Head of caudate nucleus (tissue), 42 donors: ENCODE data around the gene DCDC2C.

Experiments
- DNase-seq, 42 donors: peaks; one replicate each; pipeline versions ENCODE4 v3.0.0 to v3.0.0-alpha.2; 2020 to 2021; ENCODE audit warnings: mixed read lengths in 7 of 42
- intact Hi-C: fragments of 100-400 bp; cut with DNase I; formaldehyde crosslinking; loops from one replicate; pipeline ENCODE4 v1.15.0; 2022

The DCDC2C gene

DNA sequence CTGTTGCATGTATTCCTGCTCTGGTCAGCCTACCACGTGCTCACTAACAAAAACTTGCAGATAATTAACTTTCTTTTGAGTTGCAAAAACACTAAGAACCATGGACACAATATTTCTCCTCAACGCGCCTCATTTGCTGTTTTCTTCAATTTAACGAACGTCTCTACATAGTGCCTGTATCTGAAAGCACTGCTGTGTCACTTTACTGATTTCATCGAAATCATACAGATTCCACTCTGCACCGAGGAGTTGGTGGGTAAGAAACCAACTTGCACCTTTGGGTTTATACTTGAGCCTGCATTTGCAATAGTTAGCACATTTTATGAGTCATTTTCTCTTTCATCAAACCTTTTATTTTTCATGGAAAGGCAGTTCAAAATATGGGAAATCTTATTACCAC, 145.8 kb downstream of the DCDC2C start:
- no peak for DNase-seq
- intact Hi-C loops = no loop called here

DNA sequence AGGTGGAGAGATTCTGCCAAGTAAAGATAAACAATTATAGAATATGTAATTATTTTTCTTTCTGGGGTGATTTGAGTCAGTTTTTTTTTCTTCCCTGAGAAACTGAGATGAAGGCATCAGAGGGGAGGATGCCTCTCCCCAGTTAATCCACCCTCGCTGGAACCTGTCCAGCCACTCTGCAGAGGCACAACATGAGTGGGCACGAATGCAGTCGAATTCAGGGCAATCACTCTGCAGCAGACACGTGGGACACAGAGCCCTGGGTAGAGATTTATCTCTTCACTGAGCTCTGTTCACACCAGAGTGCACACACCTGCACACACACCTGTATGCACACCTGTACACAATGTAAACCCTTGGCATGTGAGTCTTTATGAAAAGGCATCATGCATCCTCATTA, 154.2 kb downstream of the DCDC2C start:
- intact Hi-C loops = no loop called here

DNA sequence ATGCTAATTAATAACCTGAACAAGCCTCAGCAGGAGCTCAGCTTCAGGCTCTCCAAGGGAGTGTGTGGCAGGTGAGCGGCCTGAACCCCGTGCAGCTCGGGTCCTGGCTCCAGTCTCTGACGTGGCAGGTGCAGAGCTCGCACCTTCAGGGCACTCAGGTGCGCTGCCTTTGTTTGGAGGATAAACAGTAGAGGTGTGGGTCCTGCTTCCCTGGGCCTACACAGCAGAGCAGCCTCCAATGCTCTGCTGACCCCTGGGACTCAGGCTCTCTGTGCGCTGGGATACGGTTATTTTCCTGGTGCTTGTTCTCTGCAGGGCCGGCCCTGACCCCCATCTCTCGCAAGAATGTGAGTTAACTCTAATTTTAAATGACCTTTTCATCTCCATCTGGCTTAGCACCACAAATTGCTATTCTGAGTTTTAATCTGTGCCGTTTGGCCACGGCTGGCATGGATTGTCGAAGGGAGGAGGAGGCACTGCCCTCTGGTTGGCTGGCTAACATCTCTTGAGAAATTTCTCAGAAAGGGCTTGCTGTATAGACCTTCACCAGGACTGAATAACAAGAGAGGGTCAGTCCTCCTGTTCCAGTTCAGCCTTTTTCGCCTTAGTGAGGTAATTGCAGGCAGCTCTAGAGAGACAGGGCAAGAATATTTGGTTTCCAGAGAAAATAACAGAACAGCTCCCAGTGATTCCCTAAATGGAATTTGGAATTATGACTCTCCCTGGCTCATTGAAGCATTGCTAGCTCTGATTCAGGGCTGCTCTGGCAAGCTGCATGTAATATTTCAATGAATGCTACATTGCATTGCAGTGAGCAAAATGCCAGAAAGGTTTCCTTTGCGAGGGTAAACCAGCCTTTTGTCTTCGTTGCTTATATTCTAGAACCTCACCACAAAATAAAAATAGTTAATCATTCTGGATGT, 161.8 kb downstream of the DCDC2C start:
- intact Hi-C loops = no loop called here
- no peak for DNase-seq

More for the DNA sequence above, 154.2 kb downstream of the DCDC2C start:
- no peak for DNase-seq

DNA sequence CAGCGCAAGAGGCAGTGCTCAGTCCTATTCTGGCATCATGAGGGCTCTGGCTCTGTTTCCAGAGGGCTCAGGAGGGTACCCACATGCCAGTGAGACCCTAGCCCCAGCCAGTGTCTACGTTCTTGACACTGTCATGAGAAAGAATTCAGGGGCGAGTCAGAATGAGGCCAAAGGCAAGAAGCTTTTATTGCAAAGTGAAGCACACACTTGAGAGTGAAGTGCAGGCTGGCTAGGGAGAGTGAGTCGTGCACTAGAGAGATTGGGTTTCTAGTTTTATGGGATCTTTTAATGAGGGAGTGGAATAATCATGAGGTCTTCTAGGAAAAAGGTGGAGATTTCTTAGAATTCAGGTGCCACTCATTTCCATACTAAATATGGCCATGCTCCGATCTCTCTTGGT, 164.1 kb downstream of the DCDC2C start:
- no peak for DNase-seq
- intact Hi-C loops = no loop called here

DNA sequence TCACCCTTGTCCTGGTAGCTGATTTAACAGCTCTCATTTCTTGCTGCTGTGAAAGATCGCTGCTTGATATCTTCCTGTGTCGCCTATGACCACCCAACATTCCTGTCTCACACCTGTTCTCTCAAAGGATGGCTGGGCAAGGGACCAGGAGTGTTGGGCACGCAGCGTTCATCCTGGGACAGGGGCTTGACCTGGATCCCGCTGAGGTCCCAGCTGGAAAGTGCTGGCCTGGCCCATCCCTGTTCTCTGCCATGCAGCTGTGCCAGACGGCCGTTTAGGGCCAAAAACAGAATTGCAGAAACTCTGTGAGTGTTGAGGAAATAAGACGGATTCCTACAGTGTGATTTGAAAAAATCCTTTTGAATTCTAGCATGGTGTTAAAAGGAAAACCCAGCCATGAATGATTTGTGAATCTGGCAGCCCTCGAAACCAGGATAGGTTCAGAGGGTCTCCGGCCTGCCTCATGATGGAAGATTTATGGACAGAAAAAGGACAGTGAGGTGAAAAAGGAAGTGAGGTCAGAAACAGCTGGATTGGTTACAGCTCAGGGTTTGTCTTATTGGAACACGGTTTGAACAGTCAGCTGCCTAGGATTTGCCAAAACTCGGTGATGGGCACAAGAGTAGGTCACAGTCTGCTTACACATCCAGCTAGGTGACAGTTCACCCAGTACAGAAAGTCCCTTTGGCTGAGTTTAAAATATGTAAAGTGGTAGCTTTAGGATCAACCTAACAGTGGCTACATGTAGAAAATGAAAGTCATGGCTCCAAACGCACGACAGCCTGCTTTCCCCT, 164.8 kb downstream of the DCDC2C start:
- intact Hi-C loops = no loop called here

DNA sequence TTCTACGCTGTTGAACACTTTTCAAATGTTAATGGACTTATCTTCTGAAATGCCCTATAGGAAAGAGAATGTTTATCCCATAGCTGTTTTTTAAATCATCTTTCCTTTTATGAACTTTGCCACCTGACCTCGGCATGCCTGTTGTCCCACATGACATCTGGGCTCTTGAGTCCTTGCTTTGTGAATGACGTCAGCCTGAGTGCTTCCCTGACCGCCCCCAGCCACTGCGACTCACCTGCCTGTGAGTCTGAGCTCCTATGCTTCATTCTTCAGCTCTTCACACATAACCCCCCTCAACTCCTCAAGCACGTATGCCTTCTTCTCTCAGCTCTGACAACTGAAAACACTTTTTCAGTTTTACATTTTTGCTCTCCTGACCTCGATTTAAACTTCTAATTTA, 166.8 kb downstream of the DCDC2C start:
- DNase-seq = no peak
- intact Hi-C loops = no loop called here

More for the DNA sequence above, 164.8 kb downstream of the DCDC2C start:
- DNase-seq = no peak

DNA sequence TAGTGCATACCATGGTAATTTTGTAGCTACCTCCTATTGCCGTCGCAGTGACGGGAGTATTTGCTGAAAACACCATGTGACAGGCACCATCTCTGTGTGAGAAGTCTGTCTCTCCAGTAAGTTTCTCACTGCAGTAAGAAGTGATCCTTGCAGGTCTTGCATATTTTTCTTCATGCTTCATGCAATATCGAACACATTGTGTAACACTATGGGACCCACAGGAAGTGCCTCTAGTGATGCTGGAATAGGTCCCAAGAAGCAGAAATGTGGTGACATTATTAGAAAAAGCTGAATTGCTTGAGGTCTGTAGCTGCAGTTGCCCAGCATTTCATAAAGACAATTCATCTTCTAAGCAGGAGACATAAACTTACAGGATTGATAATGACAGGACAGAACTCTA, 167.6 kb downstream of the DCDC2C start:
- intact Hi-C loops = no loop called here
- DNase-seq = no peak

DNA sequence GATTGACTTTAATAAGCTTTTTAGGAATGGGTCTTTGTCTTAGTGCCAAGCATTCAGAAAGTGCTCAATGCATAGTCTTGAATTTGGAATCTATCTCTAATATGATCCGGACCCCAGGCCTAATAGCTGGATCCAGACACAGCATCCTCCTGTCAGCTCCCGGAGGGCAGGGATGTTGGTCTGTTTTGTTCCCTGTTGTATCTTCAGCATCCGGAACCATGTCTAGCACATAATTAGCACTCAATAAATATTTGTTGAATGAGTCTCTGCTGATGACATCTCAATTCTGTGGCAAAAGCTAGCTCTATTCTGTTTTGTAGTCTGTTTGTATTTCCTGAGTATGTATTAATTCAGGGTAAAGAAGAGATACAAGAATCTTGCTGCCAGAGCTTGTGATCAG, 169.1 kb downstream of the DCDC2C start:
- intact Hi-C loops = no loop called here
- DNase-seq = no peak

DNA sequence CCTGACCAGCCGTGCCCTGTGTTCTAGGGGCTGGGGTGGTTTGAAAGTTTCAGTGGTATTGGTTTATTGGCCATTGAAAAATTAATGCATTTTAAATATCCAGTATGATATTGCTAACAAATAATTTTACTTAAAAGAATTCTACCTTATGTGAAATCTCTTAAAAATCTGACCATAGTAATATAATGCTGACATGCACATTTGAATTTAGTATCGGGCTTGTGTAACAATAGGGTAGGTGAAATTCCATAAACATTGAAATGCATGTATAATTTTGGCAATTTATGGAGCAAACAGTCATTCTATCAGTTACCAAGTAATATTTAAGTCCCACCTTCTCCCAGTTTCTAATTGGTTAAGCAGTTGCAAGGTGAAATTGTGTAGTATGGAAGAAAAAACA, 170.5 kb downstream of the DCDC2C start:
- DNase-seq = no peak
- intact Hi-C loops = no loop called here

DNA sequence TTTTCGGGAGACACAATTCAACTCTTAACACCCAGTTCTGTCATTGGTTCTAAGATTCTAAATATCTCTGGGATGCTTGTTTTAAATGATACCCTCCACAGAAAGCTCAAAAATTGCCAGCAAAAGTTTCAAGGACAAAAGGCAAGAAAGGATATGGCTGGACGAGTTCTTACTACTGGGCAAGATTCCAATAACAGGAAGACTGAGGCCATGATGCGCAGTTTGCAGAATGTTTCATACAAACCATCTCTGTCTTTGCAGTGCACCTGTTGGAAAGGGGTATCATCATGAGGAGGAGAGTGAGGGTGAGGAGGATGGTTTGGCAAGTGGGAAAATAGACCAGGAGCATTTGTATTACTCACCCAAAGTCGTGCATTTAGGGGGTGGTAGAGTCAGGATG, 172.8 kb downstream of the DCDC2C start:
- no peak for DNase-seq

DNA sequence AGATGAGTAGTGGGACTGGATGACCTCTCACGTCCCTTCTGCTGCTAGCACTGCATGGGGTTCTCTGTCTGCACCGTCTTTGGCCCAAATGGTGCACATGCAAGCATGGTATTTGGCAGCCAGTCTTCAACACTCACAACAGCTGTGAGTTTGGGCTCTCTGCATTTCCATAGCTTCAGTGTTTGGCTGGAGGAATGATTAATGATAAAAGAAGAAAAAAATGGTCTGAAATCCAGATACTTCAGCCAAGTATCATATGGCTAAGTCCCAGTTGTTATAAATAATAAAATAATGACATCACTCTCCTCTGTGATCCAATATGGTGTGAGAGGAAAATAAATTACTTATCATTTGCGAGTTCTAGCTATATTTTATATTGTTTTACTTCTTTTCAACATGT, 173.3 kb downstream of the DCDC2C start:
- DNase-seq = no peak
- intact Hi-C loops = no loop called here

More for the DNA sequence above, 172.8 kb downstream of the DCDC2C start:
- intact Hi-C loops = no loop called here

DNA sequence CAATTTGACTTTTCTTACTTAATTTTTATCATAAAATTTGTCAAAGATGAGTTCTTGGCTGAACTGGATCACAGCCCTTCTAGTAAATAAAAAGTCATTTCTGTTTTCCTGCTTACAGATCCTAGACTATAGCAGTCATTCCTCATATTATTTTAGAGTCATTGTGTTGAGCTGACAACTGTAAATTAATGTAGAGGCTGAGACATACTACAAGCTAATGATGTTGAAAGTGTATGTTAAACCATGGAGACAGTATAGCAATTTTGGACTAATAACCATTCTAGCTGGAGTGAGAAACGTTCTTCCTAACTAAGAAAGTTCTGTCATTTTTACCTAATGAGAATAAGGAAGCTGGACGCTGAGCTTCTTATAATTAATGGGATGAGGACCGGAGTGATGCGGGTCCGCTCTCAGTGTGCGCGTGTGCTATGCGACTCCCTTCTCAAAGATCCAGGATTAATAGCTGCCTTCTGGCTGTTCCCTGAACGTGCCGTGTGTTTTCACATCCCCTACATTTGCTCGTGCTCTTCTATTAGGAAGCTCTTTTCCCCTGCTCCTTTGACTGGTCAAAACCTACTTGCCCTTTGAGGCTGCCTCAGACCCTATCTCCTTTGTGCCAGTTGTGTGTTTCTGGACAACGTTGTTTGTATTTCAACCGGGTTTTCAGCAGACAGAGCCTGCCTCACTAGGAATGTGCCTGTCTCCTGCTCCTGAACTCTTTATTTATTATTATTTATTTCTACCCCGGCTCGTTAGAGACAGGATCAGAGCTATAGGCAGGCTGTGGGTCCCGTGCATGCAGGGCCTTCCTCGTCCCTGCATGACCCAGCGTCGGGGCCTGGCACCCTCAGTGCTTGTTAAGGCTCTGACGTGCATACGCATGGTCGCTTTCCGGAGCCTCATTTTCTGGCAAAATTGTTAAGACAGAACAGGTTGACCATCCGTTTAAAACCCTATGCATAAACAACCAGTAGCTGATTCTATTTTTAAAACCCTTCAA, 182.6 kb downstream of the DCDC2C start:
- intact Hi-C loops = no loop called here
- no peak for DNase-seq

DNA sequence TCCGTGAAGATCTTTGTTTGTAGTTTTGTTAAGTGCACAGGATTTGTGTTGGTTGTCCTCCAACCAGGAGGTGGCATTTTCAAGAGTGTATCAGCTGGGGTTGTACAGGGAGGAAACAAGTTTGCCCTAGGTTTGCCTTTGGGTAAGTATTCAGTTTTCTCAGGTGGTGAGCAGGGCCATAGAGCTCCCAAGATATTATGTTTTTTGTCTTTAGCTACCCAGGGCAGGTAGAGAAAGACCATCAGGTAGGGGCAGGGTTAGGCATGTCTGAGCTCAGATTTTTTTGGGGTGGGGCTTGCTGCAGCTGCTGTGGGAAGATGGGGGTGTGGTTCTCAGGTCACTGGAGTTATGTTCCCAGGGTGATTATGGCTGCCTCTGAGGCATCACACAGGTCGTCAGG, 191.6 kb downstream of the DCDC2C start:
- intact Hi-C loops = no loop called here
- DNase-seq = no peak
